Measurements from ENCODE around the gene TRAF3IP1. TPM values are rescaled to one million over a fixed set of nuclear protein-coding genes. Genes with fewer than 3 reads are reported as not detected.

Gene TRAF3IP1
- total and polyA plus RNA-seq, 4 donors: 14.4 to 21.5 (median 18.4) TPM

GRCh38 chr2:238350150-238350897, 30.0 kb downstream of the TRAF3IP1 start:
- DNase-seq: no peak
- Histone ChIP-seq H3K4me3 (ENCODE audit: low read length in 2 of 2) (no peak overlapping the region), H3K27ac (ENCODE audit: low read depth in 1 of 2, low read length in 2 of 2) (no peak overlapping the region), H3K9me3 (ENCODE audit: control insufficient read depth, low read length) (no peaks in the 10 kb centered on the region), H3K4me1 (ENCODE audit: control insufficient read depth in 1 of 2, insufficient read depth in 2 of 2, low read length in 2 of 2) (no peaks in the 10 kb centered on the region), H3K36me3 (ENCODE audit: control insufficient read depth in 1 of 2, insufficient read depth in 2 of 2, low read length in 1 of 2) (peaks cover 0 to 4% of the 10 kb centered on the region in 2 donors), H3K27me3 (ENCODE audit: control insufficient read depth in 1 of 2, insufficient read depth in 2 of 2, low read length in 1 of 2) (no peaks in the 10 kb centered on the region)
- WGBS, 2 donors: 94 to 95% methylated on average over 18 of the region's 18 CpGs
- intact Hi-C loops (cut with DNase I): no loop called here
- ATAC-seq (ENCODE audit: low FRiP score): no peak

- DNase-seq (no peak), ATAC-seq (ENCODE audit: low FRiP score) (no peak)
- no peak overlapping the region for H3K4me3 ChIP-seq (ENCODE audit: low read length in 2 of 2)
- no peaks in the 10 kb centered on the region for H3K4me1 ChIP-seq (ENCODE audit: control insufficient read depth in 1 of 2, insufficient read depth in 2 of 2, low read length in 2 of 2)
- no peaks in the 10 kb centered on the region for H3K9me3 ChIP-seq (ENCODE audit: control insufficient read depth, low read length)
- 89 to 90% methylated on average over 15 of the region's 15 CpGs for WGBS, 2 donors
- no peak overlapping the region for H3K27ac ChIP-seq (ENCODE audit: low read depth in 1 of 2, low read length in 2 of 2)
- intact Hi-C loops (cut with DNase I): no loop called here
- no peaks in the 10 kb centered on the region for H3K27me3 ChIP-seq (ENCODE audit: control insufficient read depth in 1 of 2, insufficient read depth in 2 of 2, low read length in 1 of 2)
- H3K36me3 ChIP-seq (ENCODE audit: control insufficient read depth in 1 of 2, insufficient read depth in 2 of 2, low read length in 1 of 2): peaks cover 0 to 4% of the 10 kb centered on the region in 2 donors
Measured at GRCh38 chr2:238351315-238351714, 31.0 kb downstream of the TRAF3IP1 start.

- Histone ChIP-seq H3K9me3 (ENCODE audit: control insufficient read depth, low read length) (no peaks in the 10 kb centered on the region), H3K27ac (ENCODE audit: low read depth in 1 of 2, low read length in 2 of 2) (no peak overlapping the region), H3K4me1 (ENCODE audit: control insufficient read depth in 1 of 2, insufficient read depth in 2 of 2, low read length in 2 of 2) (no peaks in the 10 kb centered on the region), H3K36me3 (ENCODE audit: control insufficient read depth in 1 of 2, insufficient read depth in 2 of 2, low read length in 1 of 2) (peaks cover 0 to 4% of the 10 kb centered on the region in 2 donors), H3K4me3 (ENCODE audit: low read length in 2 of 2) (no peak overlapping the region), H3K27me3 (ENCODE audit: control insufficient read depth in 1 of 2, insufficient read depth in 2 of 2, low read length in 1 of 2) (no peaks in the 10 kb centered on the region)
- ATAC-seq (ENCODE audit: low FRiP score) (peak; percentile 19), DNase-seq (no peak)
- intact Hi-C loops (cut with DNase I): no loop called here
- WGBS, 2 donors: 90 to 93% methylated on average over 9 of the region's 9 CpGs
Measured at GRCh38 chr2:238352361-238352760, 32.0 kb downstream of the TRAF3IP1 start.

GRCh38 chr2:238358769-238359168, 38.5 kb downstream of the TRAF3IP1 start:
- no peaks in the 10 kb centered on the region for H3K9me3 ChIP-seq (ENCODE audit: control insufficient read depth, low read length)
- no peak for DNase-seq
- ATAC-seq (ENCODE audit: low FRiP score): no peak
- intact Hi-C loops (cut with DNase I): no loop called here
- H3K4me3 ChIP-seq (ENCODE audit: low read length in 2 of 2): no peak overlapping the region
- H3K27me3 ChIP-seq (ENCODE audit: control insufficient read depth in 1 of 2, insufficient read depth in 2 of 2, low read length in 1 of 2): no peaks in the 10 kb centered on the region
- no peaks in the 10 kb centered on the region for H3K4me1 ChIP-seq (ENCODE audit: control insufficient read depth in 1 of 2, insufficient read depth in 2 of 2, low read length in 2 of 2)
- WGBS, 2 donors: 94% methylated on average over 3 of the region's 3 CpGs
- no peak overlapping the region for H3K27ac ChIP-seq (ENCODE audit: low read depth in 1 of 2, low read length in 2 of 2)
- peaks cover 2% of the 10 kb centered on the region in 2 donors for H3K36me3 ChIP-seq (ENCODE audit: control insufficient read depth in 1 of 2, insufficient read depth in 2 of 2, low read length in 1 of 2)

GRCh38 chr2:238359403-238359802, 39.1 kb downstream of the TRAF3IP1 start:
- Histone ChIP-seq H3K4me3 (ENCODE audit: low read length in 2 of 2) (no peak overlapping the region), H3K9me3 (ENCODE audit: control insufficient read depth, low read length) (no peaks in the 10 kb centered on the region), H3K36me3 (ENCODE audit: control insufficient read depth in 1 of 2, insufficient read depth in 2 of 2, low read length in 1 of 2) (peaks cover 2% of the 10 kb centered on the region in 2 donors), H3K27ac (ENCODE audit: low read depth in 1 of 2, low read length in 2 of 2) (no peak overlapping the region), H3K4me1 (ENCODE audit: control insufficient read depth in 1 of 2, insufficient read depth in 2 of 2, low read length in 2 of 2) (no peaks in the 10 kb centered on the region), H3K27me3 (ENCODE audit: control insufficient read depth in 1 of 2, insufficient read depth in 2 of 2, low read length in 1 of 2) (no peaks in the 10 kb centered on the region)
- DNase-seq (no peak), ATAC-seq (ENCODE audit: low FRiP score) (no peak)
- 94 to 95% methylated on average over 3 of the region's 3 CpGs for WGBS, 2 donors
- intact Hi-C loops (cut with DNase I): no loop called here

GRCh38 chr2:238361877-238362276, 41.6 kb downstream of the TRAF3IP1 start:
- intact Hi-C loops (cut with DNase I): loop anchor here in 1 of 2 donors (10.0 kb wide), 1 partner anchor 593 kb away; no protein-coding TSS in a partner anchor
- no peak for DNase-seq
- H3K27me3 ChIP-seq (ENCODE audit: control insufficient read depth in 1 of 2, insufficient read depth in 2 of 2, low read length in 1 of 2): no peaks in the 10 kb centered on the region
- H3K36me3 ChIP-seq (ENCODE audit: control insufficient read depth in 1 of 2, insufficient read depth in 2 of 2, low read length in 1 of 2): peaks cover 2% of the 10 kb centered on the region in 2 donors
- ATAC-seq (ENCODE audit: low FRiP score): no peak
- no peaks in the 10 kb centered on the region for H3K4me1 ChIP-seq (ENCODE audit: control insufficient read depth in 1 of 2, insufficient read depth in 2 of 2, low read length in 2 of 2)
- no peak overlapping the region for H3K4me3 ChIP-seq (ENCODE audit: low read length in 2 of 2)
- H3K27ac ChIP-seq (ENCODE audit: low read depth in 1 of 2, low read length in 2 of 2): no peak overlapping the region
- no peaks in the 10 kb centered on the region for H3K9me3 ChIP-seq (ENCODE audit: control insufficient read depth, low read length)
- 64% methylated on average over 9 of the region's 9 CpGs for WGBS, 2 donors

- H3K36me3 ChIP-seq (ENCODE audit: control insufficient read depth in 1 of 2, insufficient read depth in 2 of 2, low read length in 1 of 2): peaks cover 2% of the 10 kb centered on the region in 2 donors
- H3K4me1 ChIP-seq (ENCODE audit: control insufficient read depth in 1 of 2, insufficient read depth in 2 of 2, low read length in 2 of 2): no peaks in the 10 kb centered on the region
- DNase-seq (no peak), ATAC-seq (ENCODE audit: low FRiP score) (no peak)
- H3K9me3 ChIP-seq (ENCODE audit: control insufficient read depth, low read length): no peaks in the 10 kb centered on the region
- H3K27me3 ChIP-seq (ENCODE audit: control insufficient read depth in 1 of 2, insufficient read depth in 2 of 2, low read length in 1 of 2): no peaks in the 10 kb centered on the region
- WGBS, 2 donors: 75 to 77% methylated on average over 7 of the region's 7 CpGs
- intact Hi-C loops (cut with DNase I): loop anchor here in 1 of 2 donors (10.0 kb wide), 1 partner anchor 592 kb away; no protein-coding TSS in a partner anchor
- no peak overlapping the region for H3K4me3 ChIP-seq (ENCODE audit: low read length in 2 of 2)
- no peak overlapping the region for H3K27ac ChIP-seq (ENCODE audit: low read depth in 1 of 2, low read length in 2 of 2)
Measured at GRCh38 chr2:238362626-238363025, 42.3 kb downstream of the TRAF3IP1 start.

- H3K27ac ChIP-seq (ENCODE audit: low read depth in 1 of 2, low read length in 2 of 2): peak overlapping the region in 1 of 2 donors; percentile 27
- peak; percentile 52 for ATAC-seq (ENCODE audit: low FRiP score)
Measured at GRCh38 chr2:238369591-238370040, 49.3 kb downstream of the TRAF3IP1 start.

More at GRCh38 chr2:238369591-238370040, 49.3 kb downstream of the TRAF3IP1 start:
- WGBS, 2 donors: 80 to 89% methylated on average over 10 of the region's 10 CpGs
- H3K4me1 ChIP-seq (ENCODE audit: control insufficient read depth in 1 of 2, insufficient read depth in 2 of 2, low read length in 2 of 2): no peaks in the 10 kb centered on the region
- DNase-seq: no peak
- H3K36me3 ChIP-seq (ENCODE audit: control insufficient read depth in 1 of 2, insufficient read depth in 2 of 2, low read length in 1 of 2): no peaks in the 10 kb centered on the region
- no peaks in the 10 kb centered on the region for H3K9me3 ChIP-seq (ENCODE audit: control insufficient read depth, low read length)
- H3K27me3 ChIP-seq (ENCODE audit: control insufficient read depth in 1 of 2, insufficient read depth in 2 of 2, low read length in 1 of 2): no peaks in the 10 kb centered on the region
- no peak overlapping the region for H3K4me3 ChIP-seq (ENCODE audit: low read length in 2 of 2)
- intact Hi-C loops (cut with DNase I): loop anchor here (2.0 to 10.0 kb wide), 7 partner anchors 93 to 585 kb away; no protein-coding TSS in a partner anchor
